ENCODE data around the gene RDX. TPM values are rescaled to one million over a fixed set of nuclear protein-coding genes. Genes with fewer than 3 reads are reported as not detected.

RDX gene
- total and polyA plus RNA-seq, 2 of the 13 experiments (the other 11 are each of a cell fraction or from before 2014, with no cell fraction given) = 20.7 to 63.1 TPM

- no peak for TF ChIP-seq ZNF318 (CRISPR knock-in tag; IDR thresholded peaks at IDR 0.05)
- TF ChIP-seq FOXA1 (IDR thresholded peaks at IDR 0.05) = no peak
- no peak for TF ChIP-seq FOXA1 (CRISPR knock-in tag; IDR thresholded peaks at IDR 0.05)
- TF ChIP-seq CAMTA2 (CRISPR knock-in tag; IDR thresholded peaks at IDR 0.05; ENCODE audit: borderline replicate concordance) = no peak
- TF ChIP-seq ZNF12 (CRISPR knock-in tag; IDR thresholded peaks at IDR 0.05) = no peak
- TF ChIP-seq ZNF772 (CRISPR knock-in tag; IDR thresholded peaks at IDR 0.05) = no peak
Measured at GRCh38 chr11:110243791-110244190, 52.6 kb downstream of the RDX start (continued).

- in situ Hi-C loops (cut with HindIII; ENCODE audit: extremely low pct_ligation_motif_present, low pct_unique_long_range_greater_than_20kb) (no loop called here), intact Hi-C loops (cut with micrococcal nuclease; ENCODE audit: unreplicated experiment) (no loop called here)
- CTCF ChIA-PET (ENCODE audit: low intra/inter-chr PET ratio, low total read pairs) = no interaction called here
- Histone ChIP-seq H3K4me3 (replicated peaks in 1 of 3; ENCODE audit: insufficient read depth in 1 of 3, low read depth in 2 of 3, low read length in 3 of 3) (no peak overlapping the region), H3K27ac (ENCODE audit: extremely low read length, insufficient read depth, low read length) (no peak overlapping the region), H4K20me1 (ENCODE audit: insufficient read depth, low read length) (no peaks in the 10 kb centered on the region), H3K79me2 (ENCODE audit: insufficient read depth, low read length) (no peaks in the 10 kb centered on the region), H3K27me3 (ENCODE audit: control insufficient read depth in 1 of 2, insufficient read depth in 2 of 2, low read length in 2 of 2) (no peaks in the 10 kb centered on the region), H3K36me3 (replicated peaks in 1 of 2; ENCODE audit: control insufficient read depth in 1 of 2, insufficient read depth in 2 of 2, low read length in 2 of 2) (peaks cover 1 to 15% of the 10 kb centered on the region in 2 experiments; a peak in 3 of 5 replicates), H3K4me2 (ENCODE audit: low read depth, low read length) (no peak overlapping the region), H3K9me3 (ENCODE audit: low read length) (no peaks in the 10 kb centered on the region), H3K4me1 (ENCODE audit: insufficient read depth, low read length) (no peaks in the 10 kb centered on the region), H2AFZ (ENCODE audit: low read length) (no peak overlapping the region), H3K9ac (ENCODE audit: insufficient read depth, low read depth, low read length) (no peak overlapping the region)
- no peak for DNase-seq (ENCODE audit: low spot score)
- no peak for FAIRE-seq
- no peak for ATAC-seq
- BruUV-seq (replicated peaks) = no TSS peak
- POLR2A ChIA-PET = no interaction called here
- no peak for TF ChIP-seq ZNF639 (CRISPR knock-in tag; conservative IDR thresholded peaks at IDR 0.05)
- TF ChIP-seq PBX2 (CRISPR knock-in tag; IDR thresholded peaks at IDR 0.05) = no peak
- TF ChIP-seq FOXK1 (CRISPR knock-in tag; IDR thresholded peaks at IDR 0.05; ENCODE audit: borderline replicate concordance, low read depth) = no peak
- TF ChIP-seq ZNF124 (CRISPR knock-in tag; IDR thresholded peaks at IDR 0.05) = no peak
- no peak for TF ChIP-seq SNAI1 (CRISPR knock-in tag; IDR thresholded peaks at IDR 0.05; ENCODE audit: borderline replicate concordance)
- TF ChIP-seq ZNF577 (CRISPR knock-in tag; IDR thresholded peaks at IDR 0.05; ENCODE audit: borderline replicate concordance, low read depth) = no peak
Measured at GRCh38 chr11:110242746-110243145, 53.7 kb downstream of the RDX start.

Data from HepG2 (cell line).